ENCODE measurements around the gene EXOG.

EXOG gene

DNA sequence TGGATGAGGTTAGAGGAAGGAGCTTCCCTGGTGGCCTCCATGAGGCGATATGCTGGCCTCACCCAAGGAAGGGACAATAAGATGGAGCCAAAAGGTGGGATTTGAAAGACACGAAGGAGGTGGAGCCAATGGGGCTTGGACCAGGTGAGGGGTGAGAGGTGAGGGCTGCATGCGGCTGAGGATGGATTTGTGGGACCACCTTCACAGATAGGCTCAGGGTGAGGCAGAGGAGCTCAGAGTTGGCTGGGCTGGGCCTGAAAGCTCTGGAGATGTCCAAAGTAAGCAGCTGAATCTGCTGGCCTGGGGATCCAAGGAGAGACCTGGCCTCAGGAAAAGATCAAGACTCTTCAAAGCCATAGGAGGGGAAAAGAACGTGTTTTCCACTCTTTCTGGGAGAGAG lies 49.8 kb downstream of the EXOG start:
- no peak for DNase-seq (ENCODE audit: low read depth)

DNA sequence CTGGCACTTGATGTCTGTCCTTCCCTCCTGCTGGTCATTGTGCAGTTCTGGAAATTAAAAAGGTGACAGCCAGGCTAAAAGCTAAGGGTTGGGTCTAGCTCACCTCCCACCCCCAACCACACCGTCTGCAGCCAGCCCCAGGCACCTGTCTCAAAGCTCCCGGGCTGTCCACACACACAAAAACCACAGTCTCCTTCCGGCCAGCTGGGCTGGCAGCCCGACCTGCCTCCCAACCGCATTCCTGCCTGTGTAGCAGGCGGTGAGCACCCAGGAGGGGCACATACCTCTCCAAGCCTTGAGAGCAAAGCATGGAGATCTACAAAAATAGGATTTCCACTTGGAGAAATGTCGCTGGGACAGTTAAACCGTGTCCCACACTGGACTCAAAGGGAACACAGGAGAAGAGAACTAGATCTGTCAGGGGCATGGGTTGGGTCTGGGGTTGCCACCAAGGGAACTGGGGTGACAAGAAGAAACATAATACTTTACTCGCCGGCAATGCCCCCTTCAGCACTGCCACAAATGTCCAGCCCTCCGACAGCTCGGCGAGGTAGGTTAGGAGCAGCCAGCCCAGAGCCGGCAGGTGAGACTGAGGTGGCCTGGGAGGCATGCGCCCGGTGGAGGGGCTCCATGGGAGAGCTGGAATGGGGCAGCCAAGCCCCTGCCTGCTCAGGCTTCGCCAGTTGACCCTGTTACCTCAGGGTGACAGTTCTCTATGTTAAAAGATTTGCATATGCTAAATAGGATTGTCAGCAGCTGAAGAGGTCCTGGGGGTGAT lies 52.2 kb downstream of the EXOG start:
- DNase-seq (ENCODE audit: low read depth), result no peak

DNA sequence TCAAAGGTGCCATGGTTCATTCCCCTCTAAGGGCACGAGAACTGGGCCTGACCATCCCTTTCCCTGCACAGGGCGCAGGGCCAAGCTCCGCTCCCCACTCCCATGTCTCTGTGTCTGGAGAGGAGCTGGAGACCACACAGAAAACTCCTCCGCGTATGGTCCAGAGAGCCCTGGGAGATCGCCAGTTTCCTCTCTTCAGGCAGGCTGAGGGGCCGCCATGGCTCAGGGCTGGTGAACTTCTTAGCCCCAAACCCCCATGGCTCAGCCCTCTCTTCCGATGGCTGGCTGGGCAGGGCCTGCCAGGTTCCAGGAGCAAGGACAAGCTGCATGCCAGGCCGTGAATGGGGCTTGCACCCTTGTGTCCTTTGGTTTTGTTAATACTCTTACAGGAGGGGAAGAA lies 52.9 kb downstream of the EXOG start:
- no peak for DNase-seq (ENCODE audit: low read depth)

DNA sequence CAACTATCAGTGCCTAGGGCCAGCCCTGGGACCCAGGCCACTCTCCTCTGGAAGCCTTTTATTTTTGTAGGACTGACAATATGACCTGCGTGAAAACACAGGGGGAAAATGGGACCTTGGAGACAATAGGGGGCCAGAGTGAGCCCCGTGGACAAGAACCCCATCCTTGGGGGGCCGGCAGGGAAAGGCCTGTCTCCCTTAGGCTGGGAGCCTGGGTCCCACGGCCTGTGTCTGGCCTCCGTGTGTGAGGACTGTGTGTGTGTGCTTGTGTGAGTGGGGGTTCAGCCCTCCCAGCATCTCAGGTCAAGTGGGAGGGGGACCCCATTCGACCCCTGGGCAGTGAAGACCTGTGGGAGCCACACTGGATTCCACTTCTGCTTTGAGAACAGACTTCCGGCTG lies 53.3 kb downstream of the EXOG start:
- no peak for DNase-seq (ENCODE audit: low read depth)

DNA sequence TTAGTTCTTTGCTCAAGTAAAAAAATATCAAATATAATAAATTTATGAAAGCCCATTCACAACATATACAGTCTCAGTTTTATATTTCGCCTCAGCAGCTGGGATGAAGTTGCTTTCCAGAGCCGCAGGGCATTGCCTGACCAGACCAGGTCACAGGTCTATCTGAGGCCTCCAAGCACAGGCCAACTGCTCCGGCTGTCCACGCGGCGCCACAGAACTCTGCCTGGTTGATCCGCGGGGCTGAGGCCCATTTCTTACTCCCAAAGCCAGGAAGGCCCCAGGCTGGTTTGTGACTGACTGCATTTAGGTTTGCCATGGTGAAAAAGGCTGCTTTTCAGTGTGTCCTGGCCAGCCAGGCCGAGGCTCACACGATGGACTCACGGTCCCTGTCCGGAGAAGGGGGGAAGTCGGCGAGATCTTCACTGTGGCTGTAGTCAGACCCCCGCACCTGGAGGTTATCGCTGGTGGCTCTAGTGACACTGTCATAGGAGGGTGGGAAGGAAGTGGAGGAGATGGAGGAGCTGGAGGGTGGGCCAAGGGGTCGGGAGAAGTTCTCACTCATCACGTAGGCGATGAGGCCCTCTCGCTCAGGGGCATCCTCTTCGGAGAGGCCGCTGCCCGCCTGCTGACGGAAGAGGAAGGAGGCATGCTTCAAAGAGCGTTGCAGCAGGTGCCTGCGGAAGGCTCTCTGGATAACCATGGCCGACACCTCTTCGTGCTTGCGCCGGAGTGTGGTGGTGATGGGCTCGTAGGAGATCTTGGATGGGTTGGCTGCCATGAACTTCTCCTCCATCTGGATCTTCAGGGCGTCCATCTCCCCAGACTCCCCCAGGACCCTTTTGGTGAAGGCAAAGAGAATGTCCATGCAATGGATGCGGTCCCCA lies 54.1 kb downstream of the EXOG start:
- DNase-seq (ENCODE audit: low read depth), result no peak

DNA sequence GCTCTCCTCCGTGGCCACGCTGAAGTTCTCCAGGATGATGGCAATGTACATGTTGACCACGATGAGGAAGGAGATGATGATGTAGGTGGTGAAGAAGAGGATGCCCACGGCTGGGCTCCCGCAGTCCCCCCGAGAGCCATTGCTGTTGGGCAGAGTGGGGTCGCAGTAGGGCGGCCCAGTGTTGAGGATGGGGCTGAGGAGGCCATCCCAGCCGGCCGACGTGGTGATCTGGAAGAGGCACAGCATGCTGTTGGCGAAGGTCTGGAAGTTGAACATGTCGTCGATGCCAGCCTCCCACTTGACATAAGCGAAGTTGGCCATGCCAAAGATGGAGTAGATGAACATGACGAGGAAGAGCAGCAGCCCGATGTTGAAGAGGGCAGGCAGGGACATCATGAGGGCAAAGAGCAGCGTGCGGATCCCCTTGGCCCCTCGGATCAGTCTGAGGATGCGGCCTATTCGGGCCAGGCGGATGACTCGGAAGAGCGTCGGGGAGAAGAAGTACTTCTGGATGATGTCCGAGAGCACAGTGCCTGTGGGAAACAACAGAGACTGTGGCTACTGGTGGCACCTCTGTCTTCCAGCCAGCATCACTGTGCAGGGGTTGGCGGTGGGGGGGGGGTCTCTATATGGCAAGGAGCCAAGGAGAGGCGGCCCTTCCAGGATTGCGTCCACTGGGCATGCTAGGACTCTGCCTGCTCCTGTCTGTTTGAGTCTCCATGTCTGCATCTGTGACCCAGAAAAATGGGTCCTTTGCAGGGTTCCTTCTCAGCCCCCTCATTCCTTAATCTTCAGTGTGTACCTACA lies 55.1 kb downstream of the EXOG start:
- no peak for DNase-seq (ENCODE audit: low read depth)

DNA sequence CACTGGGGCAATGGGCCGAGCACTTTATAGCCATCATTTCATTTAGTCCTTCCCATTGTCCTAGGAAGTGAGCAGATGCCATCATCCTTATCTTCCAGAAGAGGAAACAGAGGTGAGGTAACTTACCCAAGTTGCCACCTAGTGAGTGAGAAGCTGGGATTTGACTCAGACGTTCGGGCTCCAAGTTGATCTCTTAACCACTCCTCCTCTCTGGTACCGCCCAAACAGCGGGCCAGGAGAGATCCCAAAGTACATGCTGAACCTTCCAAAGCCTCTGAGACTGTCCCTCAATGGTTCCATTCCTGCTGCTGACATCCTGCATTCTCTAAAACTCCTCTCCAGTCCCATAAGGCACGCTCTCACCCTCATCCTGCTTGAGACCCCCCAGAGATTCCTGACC lies 56.2 kb downstream of the EXOG start:
- DNase-seq (ENCODE audit: low read depth), result no peak

DNA sequence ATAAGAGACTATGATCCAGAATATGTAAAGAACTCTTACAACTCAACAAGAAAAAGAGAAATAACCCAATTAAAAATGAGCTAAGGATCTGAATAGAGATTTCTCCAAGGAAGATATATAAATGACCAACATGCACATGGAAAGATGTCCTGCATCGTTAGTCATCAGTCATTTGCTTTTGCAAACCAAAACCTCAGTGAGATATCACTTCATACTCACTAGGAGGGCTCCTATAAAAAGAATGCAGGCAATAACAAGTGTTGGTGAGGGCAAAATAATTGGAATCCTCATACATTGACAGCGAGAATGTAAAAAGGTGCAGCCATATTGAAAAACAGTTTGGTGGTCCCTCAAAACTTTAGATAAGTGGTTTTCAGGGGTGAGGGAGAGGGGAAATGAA lies 56.9 kb downstream of the EXOG start:
- no peak for DNase-seq (ENCODE audit: low read depth)

DNA sequence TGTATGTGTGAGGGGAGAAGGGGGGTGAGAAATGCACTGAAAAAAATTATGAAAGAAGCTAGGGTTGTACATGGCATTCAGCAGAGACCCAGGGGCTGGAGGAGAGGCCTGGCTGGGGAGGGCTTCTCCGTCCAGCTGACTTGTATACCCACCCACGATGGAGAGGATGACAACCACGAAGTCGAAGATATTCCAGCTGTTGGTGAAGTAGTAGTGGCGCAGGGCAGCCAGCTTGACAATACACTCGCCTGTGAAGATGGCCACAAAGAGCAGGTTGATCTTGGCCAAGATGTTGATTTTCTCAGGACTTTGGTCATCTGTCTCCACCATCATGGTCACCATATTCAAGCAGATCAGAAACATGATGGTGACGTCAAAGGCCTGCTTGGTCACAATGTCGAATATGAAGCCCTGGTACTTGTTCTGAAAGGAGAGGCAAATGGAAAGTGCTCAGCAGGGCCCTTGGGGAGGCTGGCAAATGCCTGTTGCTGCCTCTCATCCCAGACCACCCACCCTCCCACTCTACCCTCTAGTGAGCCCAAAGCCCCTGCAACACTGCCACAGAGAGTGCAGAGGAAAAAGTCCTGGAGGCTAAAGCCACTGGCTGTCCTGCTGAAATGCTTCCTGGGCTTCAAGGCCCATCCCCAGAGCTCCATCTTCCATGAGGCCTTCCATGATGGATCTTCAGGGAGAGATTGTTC lies 58.1 kb downstream of the EXOG start:
- no peak for DNase-seq (ENCODE audit: low read depth)

DNA sequence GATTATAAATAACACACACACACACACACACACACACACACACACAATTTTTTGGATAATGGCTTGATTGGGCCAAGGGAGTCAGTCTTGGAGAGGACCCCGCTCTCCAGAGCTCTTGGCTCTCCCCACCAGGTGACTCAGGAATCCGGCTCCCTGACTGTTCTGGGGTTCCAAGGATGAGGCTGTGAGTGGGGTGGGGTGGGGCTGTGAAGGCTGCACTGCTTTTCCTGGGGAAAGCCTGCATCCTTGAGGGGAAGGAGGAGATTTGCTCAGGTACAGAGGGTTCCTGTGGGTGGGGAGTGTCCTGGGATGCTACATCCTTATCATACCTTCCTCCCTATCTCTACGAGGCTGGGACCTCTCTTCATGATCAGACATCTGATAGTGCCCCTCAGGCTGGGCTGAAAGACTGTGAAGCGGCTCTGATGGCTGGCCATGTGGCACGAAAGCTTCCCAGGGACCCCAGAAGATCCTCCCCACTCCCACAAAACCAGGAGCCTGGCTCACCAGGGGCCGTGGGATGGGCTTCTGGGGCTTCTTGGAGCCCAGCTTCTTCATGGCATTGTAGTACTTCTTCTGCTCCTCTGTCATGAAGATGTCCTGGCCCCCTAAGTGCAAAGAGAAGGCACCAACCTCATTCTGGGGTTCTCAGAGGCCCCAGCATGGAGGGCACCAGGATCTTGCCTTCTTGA lies 59.2 kb downstream of the EXOG start:
- DNase-seq (ENCODE audit: low read depth), result no peak

DNA sequence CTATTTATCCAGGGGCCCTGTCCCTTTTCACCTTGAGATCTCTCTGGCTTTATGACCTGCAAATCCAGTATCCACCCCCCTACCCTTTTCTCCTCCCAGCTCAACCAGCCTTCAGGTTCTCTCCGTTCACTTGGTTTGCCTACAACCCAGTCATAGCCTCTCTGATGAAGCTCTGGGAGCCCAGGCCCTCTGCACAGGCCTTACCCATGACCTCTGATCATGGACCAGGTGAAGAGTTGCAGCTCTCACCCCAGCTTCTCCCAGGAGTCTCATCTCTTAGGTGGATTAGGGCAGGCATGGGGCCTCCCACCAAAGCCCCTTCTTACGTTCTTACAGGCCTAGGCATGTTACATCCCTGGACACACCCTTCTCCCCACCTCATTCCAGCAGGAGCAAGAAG lies 59.8 kb downstream of the EXOG start:
- DNase-seq (ENCODE audit: low read depth), result no peak

DNA sequence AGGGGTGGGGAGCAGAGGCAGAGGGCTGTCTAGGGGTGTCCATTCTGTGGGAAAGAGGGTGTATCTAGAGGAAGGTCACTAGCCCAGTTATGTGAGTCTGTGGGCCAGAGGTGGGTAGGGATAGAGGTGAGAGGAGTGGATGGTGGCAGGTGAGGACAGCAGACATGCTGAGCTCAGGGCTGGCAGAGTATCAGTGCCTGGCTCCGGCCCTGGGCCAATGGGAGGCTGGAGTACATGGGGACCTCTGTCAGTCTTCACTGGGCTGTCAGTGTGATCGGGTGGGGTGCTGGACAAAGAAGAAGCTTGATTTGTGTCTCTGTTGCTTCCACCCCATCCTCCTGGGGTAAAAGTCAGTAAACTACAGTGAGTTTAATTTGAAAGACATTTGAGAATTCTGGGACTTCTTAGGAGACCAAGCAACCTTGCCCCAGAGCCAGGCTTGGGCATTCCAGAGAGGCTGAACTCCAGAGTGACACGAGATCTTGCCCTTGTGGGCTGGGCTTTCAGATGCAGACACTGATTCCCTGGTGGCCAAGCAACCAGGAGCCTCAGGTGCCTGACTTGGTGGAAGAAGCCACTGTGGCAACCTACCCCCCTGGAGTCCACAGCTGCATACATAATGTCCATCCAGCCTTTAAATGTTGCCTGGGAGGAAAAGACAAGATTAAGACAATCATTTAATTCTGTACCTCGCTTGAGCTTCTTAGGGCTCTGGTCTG lies 60.7 kb downstream of the EXOG start:
- no peak for DNase-seq (ENCODE audit: low read depth)

DNA sequence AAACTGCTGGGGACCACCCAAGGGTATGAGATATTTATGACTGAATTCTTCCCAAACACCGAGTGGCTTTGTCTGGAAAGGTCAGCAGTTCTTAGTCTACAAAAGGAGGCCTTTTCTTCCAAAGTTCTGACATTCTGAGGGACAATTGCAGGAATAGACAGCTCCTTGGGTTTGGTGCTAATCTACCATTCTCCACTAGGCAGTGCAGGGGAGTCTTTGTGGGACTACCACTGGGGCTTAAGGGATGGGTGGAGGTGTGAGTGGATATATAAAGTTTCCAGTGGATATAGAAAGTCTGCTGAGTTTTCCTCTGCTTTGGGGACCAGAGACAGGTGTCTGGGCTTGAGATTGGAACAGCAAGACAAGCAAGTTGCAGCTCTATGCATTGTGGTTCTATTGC lies 62.7 kb downstream of the EXOG start:
- DNase-seq (ENCODE audit: low read depth), result no peak

DNA sequence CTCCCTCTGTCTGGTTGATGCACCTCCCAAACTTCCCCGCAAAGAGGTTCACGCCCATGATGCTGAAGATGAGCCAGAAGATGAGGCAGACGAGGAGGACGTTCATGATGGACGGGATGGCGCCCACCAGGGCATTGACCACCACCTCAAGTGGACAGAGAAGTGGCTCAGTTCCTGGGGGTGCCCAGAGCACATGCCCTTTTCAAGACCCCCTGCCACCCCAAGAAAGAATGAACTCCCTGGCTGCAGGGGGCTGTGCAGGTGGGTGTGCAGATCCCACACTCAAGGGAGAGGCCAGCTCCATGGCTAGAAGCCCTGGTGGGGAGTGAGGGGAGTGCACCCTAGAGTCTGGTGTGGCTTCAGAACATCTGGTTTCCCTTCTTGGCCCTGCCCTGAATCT lies 64.1 kb downstream of the EXOG start:
- no peak for DNase-seq (ENCODE audit: low read depth)

DNA sequence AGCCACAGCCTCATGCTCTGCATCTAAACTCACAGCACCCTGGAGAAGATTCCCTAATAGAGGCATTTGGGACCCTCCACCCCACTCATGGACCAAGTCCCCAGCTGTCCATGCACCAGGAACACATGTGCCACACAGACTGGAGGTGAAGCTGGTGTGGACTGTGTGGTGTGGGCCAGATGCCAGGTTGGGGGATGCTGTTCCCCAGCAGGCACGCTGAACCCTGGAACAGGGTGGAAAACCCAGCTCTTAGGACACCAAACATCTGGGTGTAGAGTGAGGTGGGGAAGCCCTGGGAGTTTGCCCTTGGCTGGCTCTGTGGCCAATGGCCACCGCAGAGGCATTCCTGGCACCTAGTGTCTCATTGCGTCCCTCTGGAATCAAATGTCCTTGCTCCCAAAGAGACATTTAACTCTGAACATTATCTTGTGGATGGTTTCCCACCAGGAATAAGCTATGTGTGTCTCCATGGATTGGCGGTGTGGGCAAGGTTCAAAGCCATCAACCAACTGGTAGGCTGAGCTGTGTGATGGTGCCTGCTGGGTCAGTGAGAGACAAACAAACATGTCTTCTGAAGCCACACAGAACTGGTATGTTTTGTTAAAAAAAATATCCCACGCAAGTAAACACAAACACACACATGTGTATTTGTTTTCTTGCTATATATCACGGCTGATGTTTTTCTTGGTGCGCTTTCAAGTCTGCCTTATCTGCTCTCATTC lies 65.0 kb downstream of the EXOG start:
- no peak for DNase-seq (ENCODE audit: low read depth)

DNA sequence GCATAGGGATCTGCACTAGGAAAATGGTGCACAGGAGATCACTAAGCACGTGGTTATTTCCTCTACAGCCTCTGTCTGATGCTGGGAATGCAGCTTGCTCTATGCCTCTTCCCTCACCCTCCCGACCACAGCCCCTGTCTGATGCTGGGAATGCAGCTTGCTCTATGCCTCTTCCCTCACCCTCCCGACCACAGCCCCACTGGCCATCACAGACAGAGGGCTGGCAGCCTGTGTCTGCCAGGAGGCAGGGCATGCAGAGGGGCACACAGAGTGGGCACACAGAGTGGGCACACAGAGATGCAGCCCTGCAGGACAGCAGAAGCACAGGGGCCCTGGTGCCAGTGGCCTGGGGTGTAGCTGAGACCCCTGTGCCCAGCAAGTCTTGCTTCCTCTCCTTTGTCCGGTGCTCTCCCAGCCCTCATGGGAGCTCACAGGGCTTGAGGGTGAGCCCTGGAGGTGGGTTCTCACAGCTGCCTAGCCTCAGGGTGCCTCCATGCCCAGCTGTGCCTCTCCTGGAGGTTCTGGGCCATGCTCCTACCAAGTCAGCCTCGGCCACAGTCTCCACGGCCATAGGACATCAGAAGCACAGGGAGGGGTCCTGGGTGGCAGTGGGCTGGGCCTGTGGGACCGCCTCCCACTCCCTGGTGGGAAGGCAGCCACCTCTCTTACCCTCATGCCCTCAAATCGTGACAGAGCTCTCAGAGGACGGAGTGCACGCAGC lies 65.8 kb downstream of the EXOG start:
- no peak for DNase-seq (ENCODE audit: low read depth)

DNA sequence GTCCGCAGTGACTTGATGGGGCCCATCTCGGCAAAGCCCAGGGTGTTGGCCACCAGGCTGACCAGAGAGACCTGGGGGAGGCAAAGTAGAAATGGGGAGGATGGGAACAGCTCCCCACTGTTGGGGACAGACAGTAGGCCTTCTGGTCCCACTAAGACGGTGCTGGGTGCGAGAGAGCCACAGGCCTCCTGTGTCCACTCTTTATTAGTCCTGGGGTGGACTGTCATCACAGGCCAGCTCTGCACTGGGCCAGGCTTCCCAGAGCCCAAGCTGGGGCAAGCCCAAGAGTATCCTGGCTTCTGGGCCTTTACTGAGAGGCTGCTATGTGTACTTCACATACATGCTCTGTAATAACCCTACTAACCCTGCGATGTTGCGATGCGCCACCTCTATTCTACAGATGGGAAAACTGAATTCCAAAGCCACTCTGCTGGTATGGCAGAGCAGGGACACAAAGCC lies 66.4 kb downstream of the EXOG start:
- DNase-seq (ENCODE audit: low read depth), result no peak

DNA sequence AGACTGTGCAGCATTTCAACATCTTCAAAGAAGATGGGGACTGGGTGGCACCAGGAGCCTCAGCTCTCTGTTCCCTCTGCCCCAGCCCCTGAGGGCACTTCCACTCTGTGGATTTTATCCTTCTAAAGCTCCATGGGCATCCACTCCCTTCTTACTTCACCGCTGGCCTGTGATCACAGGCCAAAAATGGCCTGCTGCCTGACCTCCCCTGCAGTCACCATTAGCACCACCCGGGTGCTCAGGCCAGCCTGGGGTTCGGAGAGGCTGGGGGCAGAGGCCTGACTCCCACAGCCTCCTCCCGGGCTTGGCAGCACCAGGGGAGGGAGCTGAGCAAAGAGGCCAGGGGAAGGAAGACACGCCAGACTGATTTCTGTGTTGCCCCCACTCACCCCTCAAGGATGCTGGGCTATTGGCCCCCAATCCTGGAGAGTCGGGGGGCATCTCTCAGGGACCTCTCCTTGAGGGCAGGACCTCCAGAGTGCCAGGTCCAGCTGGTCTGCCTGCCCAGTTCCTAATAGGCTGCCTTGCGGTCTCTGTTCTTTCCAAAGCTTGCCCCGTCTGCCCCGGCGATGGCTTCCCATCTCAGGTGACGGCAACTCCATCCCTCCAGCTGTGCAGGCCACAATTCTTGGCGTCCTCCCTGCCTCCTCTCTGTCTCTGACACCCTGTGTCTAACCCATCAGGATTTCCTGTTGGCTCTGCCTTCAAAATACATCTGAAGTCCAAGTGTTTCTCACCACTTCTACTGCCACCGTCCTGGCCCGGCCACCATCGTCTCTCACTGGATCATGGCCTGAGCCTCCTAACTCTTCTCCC lies 67.1 kb downstream of the EXOG start:
- no peak for DNase-seq (ENCODE audit: low read depth)

Data from ELR (cell line).